Activated T-helper 1 cell treated with anti-CD3 and anti-CD28 coated beads, Interleukin-12 subunit alpha, Interleukin-12 subunit beta, Interleukin-2, Interleukin-4 antibody, amounts not matched to agents 30 ng/mL and 10 ng/mL and 1 ng/mL, durations not matched to agents 14 hours and 24 hours and 36 hours (primary cell): Measurements from ENCODE around the gene TGFB1I1. TPM values are rescaled to one million over a fixed set of nuclear protein-coding genes. Genes with fewer than 3 reads are reported as not detected.

Source experiments
- total RNA-seq: library from RNA; stranded (reverse); gene quantifications from 2 replicates; pipeline ENCODE4 v1.2.3, GENCODE V29; 2022

TGFB1I1 gene
- total RNA-seq, 1 donor from 2014 or later: 0.78 TPM

Other genes with a start within 250 kb of the TGFB1I1 start
- gene ITGAM, start 212.2 kb upstream of the TGFB1I1 start, total RNA-seq: 14.2 and 16.8 TPM in 2 replicates
- 63.8 and 65.0 TPM in 2 replicates for gene ITGAX, start 117.0 kb upstream of the TGFB1I1 start, total RNA-seq
- not detected in 2 replicates for gene ITGAD, start 78.8 kb upstream of the TGFB1I1 start, total RNA-seq
- not detected in 2 replicates for gene COX6A2, start 43.8 kb upstream of the TGFB1I1 start, total RNA-seq
- gene ZNF843, start 29.4 kb upstream of the TGFB1I1 start, total RNA-seq: 0.21 and 0.22 TPM in 2 replicates
- gene ARMC5, start 12.7 kb upstream of the TGFB1I1 start, total RNA-seq: 11.2 and 12.7 TPM in 2 replicates
- not detected in 2 replicates for gene SLC5A2, start 11.0 kb downstream of the TGFB1I1 start, total RNA-seq
- 36.3 and 42.2 TPM in 2 replicates for gene RUSF1, start 36.2 kb downstream of the TGFB1I1 start, total RNA-seq
- not detected in 2 replicates for gene AHSP, start 55.7 kb downstream of the TGFB1I1 start, total RNA-seq